Activated T-helper 1 cell treated with anti-CD3 and anti-CD28 coated beads, Interleukin-12 subunit alpha, Interleukin-12 subunit beta, Interleukin-2, Interleukin-4 antibody, amounts not matched to agents 30 ng/mL and 10 ng/mL and 1 ng/mL, durations not matched to agents 14 hours and 24 hours and 36 hours (primary cell): Measurements from ENCODE around the gene ZFP3. TPM values are rescaled to one million over a fixed set of nuclear protein-coding genes. Genes with fewer than 3 reads are reported as not detected.
"Not testable (repeated sequence)": the region's sequence is repeated elsewhere in the genome, so short reads cannot be mapped to it uniquely, and the experiment has no call there.

Experiments used
- DNase-seq: peaks from one replicate; pipeline ENCODE4 v3.0.0; 2021; ENCODE audit warnings: low spot score
- H3K27ac Mint-ChIP-seq: one replicate; pipeline ENCODE4 v1.8.0; 2021; ENCODE audit warnings: mild to moderate bottlenecking, mixed read lengths
- H3K27me3 Mint-ChIP-seq: one replicate; pipeline ENCODE4 v1.8.0; 2022; ENCODE audit warnings: mild to moderate bottlenecking, moderate library complexity, mixed read lengths; ENCODE audit not compliant: insufficient read depth
- H3K36me3 Mint-ChIP-seq: one replicate; pipeline ENCODE4 v1.8.0; 2021; ENCODE audit warnings: low read depth, mixed read lengths
- H3K4me1 Mint-ChIP-seq: one replicate; pipeline ENCODE4 v1.8.0; 2021; ENCODE audit warnings: low read depth, mixed read lengths
- H3K4me3 Mint-ChIP-seq: one replicate; pipeline ENCODE4 v1.8.0; 2021; ENCODE audit warnings: mild to moderate bottlenecking, moderate library complexity, mixed read lengths
- H3K9me3 Mint-ChIP-seq: one replicate; pipeline ENCODE4 v1.8.0; 2021; ENCODE audit warnings: mixed read lengths
- intact Hi-C: fragments of 100-400 bp; cut with micrococcal nuclease; formaldehyde crosslinking; loops from one replicate; pipeline ENCODE4 v1.15.1; 2024
- total RNA-seq: library from RNA; stranded (reverse); gene quantifications from 2 replicates; pipeline ENCODE4 v1.2.3, GENCODE V29; 2022

ZFP3 gene
- total RNA-seq, 1 donor from 2014 or later, result 2.0 TPM

DNA sequence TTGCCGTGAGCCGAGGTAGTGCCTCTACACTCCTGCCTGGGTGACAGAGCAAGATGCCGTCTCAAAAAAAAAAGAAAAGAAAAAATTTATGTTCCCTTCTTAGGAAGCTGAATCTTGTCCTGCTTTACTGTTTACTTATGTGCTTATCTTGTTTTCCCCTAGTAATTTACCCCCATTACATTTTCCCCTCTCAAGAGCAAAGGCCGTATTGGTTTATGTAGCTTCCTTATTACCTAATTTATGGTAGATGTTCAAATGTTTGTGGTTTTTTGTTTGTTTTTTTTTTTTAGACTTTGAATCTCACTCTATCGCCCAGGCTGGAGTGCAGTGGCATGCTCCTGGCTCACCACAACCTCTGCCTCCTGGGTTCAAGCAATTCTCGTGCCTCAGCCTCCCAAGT lies 32.8 kb upstream of the ZFP3 start:
- Mint-ChIP-seq H3K4me3 (no peak overlapping the region), H3K9me3 (no peaks in the 10 kb centered on the region), H3K4me1 (peaks cover 52% of the 10 kb centered on the region), H3K36me3 (peaks cover 23% of the 10 kb centered on the region), H3K27me3 (no peaks in the 10 kb centered on the region), H3K27ac (peak overlapping the region; percentile 50)
- intact Hi-C loops, result loop anchor here (5.0 kb wide), 1 partner anchor 138 kb away; no protein-coding TSS in a partner anchor
- DNase-seq, result no peak

DNA sequence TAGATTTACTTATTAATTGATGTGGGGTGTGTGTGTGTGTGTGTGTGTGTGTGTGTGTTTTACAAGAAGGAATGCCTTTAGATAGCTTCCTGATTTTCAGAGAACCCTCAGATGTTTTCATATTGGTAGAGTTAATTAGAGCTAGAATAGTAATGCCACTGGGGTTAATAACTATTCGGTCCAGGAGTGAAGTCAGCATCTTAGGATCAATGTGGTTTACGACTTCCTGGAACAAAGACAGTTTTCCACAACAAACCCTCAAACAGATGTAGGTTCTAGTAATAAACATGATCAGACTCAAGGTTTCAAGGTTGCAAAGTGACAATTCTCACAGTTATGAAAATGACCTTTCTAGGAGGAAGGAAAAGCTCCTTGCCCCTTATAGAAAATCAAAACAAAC lies 30.8 kb upstream of the ZFP3 start:
- Mint-ChIP-seq H3K4me1 (peaks cover 45% of the 10 kb centered on the region), H3K36me3 (peaks cover 18% of the 10 kb centered on the region), H3K9me3 (no peaks in the 10 kb centered on the region), H3K27ac (peak overlapping the region; percentile 75), H3K27me3 (no peaks in the 10 kb centered on the region), H3K4me3 (peak overlapping the region; percentile 35)
- DNase-seq, result no peak
- intact Hi-C loops, result loop anchor here (2.0 to 5.0 kb wide), 2 partner anchors 17 to 140 kb away; no protein-coding TSS in a partner anchor

DNA sequence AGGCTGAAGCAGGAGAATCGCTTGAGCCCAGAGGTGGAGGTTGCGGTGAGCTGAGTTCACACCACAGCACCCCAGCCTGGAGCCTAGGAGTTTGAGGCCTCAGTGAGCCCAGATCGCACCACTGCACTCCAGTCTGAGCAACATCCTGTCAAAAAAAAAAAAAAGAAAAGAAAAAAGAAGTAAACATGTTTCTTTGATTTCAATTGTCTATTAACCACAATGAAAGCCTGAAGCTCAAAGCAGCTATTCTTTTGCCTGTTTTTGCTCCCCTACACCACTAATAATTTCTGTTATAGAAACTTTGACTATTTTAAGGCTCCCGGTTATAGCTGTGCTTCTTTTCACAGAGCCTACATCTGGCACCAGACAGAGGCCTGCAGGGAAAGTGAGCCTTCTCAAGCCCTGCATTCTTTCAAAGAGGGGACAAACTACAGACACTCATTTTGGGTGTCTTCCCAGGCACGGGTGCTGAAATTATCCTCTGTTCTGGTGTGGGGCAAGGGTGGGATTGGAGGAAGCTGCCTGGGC lies 28.9 kb upstream of the ZFP3 start:
- Mint-ChIP-seq H3K4me3 (peak overlapping the region; percentile 51), H3K27ac (peak overlapping the region; percentile 83), H3K27me3 (no peaks in the 10 kb centered on the region), H3K4me1 (peaks cover 31% of the 10 kb centered on the region), H3K9me3 (no peaks in the 10 kb centered on the region), H3K36me3 (peaks cover 18% of the 10 kb centered on the region)
- DNase-seq, result peak; percentile 41
- intact Hi-C loops, result loop anchor here (5.0 kb wide), 1 partner anchor 142 kb away; no protein-coding TSS in a partner anchor

DNA sequence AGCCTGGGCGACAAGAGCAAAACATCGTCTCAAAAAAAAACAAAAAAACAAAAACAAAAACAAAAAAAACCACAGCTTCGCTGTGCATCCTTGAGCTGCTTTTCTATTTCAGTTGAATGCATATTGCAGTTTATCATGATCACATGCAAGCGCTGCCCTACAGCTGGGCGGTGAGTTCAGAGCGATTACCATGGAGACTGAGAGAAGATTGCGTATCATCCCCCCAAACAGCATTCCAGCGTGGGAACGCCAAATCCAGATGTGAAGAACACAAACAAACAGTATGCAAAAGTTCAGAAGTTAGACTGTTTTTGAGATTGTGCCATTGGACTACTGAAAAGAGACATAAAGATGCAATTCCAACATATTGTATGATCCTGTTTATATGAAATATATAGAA lies 28.0 kb upstream of the ZFP3 start:
- Mint-ChIP-seq H3K27me3 (no peaks in the 10 kb centered on the region), H3K4me3 (no peak overlapping the region), H3K9me3 (no peaks in the 10 kb centered on the region), H3K36me3 (peaks cover 19% of the 10 kb centered on the region), H3K27ac (no peak overlapping the region), H3K4me1 (peaks cover 23% of the 10 kb centered on the region)
- intact Hi-C loops, result no loop called here
- DNase-seq, result no peak

DNA sequence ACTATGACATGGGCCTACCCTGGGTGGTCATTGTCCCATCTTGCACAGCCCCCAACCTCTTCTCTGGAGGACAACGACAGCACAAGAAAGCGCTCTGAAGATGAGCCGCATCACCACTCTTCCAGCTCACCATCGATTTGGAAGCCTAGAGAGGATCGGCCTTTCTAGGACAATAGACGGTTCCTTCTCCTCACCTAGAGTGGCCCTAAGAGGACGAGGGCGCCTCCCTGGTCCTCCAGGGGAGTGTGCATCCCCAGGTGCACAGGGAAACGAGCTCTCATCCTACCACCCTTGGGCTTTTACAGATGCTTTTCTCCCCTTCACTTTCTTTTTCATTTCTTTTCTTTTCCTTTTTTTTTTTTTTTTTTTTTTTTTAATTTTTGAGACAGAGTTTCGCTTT lies 22.7 kb upstream of the ZFP3 start:
- intact Hi-C loops, result no loop called here
- DNase-seq, result no peak
- no peaks in the 10 kb centered on the region for H3K4me1 Mint-ChIP-seq
- H3K27ac Mint-ChIP-seq, result no peak overlapping the region
- peaks cover 13% of the 10 kb centered on the region for H3K36me3 Mint-ChIP-seq
- H3K4me3 Mint-ChIP-seq, result no peak overlapping the region
- no peaks in the 10 kb centered on the region for H3K9me3 Mint-ChIP-seq
- H3K27me3 Mint-ChIP-seq, result no peaks in the 10 kb centered on the region

DNA sequence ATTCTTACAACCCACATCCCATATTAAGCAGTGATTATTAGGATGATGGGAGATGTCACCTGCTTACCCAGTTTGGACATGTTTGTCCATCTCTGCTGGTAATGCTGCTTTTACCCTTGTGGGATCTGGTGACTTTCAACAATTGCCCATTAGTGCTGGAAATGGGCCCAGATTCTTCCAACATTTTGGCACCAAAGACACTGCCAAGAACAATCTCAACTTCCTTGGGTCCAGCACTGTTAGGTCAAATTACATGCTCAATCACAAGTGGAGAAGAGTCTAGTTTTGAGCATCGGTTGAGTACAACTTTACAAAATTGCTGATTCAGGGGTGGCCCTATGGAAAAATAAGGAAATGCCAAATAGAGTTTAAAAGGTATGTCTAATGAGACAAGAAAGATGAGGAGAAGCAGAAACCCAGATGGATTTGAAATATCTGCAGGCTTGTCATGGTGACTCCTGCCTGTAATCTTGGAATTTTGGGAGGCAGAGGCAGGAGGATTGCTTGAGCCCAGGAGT lies 13.0 kb upstream of the ZFP3 start:
- Mint-ChIP-seq H3K27ac (peak overlapping the region; percentile 30), H3K4me3 (no peak overlapping the region), H3K4me1 (peaks cover 9% of the 10 kb centered on the region), H3K9me3 (no peaks in the 10 kb centered on the region), H3K27me3 (peaks cover 4% of the 10 kb centered on the region), H3K36me3 (no peaks in the 10 kb centered on the region)
- DNase-seq, result no peak
- intact Hi-C loops, result no loop called here

DNA sequence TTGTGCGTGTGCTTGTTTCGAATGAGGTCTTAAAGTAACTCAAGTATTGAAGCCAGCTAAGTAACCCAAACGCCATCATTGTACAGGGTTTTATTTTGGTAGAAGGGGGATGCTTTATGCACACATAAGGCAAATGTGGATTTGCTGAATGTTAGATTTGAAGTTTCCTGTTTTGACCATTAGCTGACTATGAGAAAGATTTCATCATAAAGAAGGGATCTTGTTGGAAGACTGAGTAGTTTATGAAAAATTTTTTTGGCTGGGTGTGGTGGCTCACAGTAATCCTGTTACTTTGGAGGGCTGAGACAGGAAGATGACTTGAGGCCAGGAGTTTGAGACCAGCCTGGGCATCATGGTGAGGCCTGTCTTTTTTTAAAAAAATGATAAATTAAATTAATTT lies 10.0 kb upstream of the ZFP3 start:
- Mint-ChIP-seq H3K27me3 (peaks cover 2% of the 10 kb centered on the region), H3K36me3 (no peaks in the 10 kb centered on the region), H3K4me1 (peaks cover 2% of the 10 kb centered on the region), H3K4me3 (no peak overlapping the region), H3K9me3 (no peaks in the 10 kb centered on the region), H3K27ac (no peak overlapping the region)
- intact Hi-C loops, result no loop called here
- DNase-seq, result no peak

DNA sequence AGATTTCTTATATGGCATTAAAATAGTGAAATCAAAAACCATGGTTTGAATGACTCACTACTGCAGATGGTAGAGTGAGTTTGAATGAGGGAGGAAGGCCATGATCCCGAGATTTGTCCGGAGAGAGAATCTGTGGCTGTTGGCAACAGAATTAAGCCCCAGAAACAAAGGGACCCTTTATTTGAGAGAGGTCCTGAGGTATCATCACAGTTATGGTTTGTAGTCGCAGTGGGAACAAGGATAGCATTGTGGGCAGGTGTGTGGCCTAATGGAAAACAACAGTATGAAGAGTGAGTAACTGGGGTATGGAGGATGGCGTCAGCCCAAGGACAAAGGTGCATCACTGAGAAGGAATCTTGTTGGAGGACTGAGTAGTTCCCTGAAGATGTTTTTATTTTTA lies 8.5 kb upstream of the ZFP3 start:
- H3K36me3 Mint-ChIP-seq, result no peaks in the 10 kb centered on the region
- intact Hi-C loops, result no loop called here
- H3K27ac Mint-ChIP-seq, result no peak overlapping the region
- peaks cover 1% of the 10 kb centered on the region for H3K27me3 Mint-ChIP-seq
- no peaks in the 10 kb centered on the region for H3K9me3 Mint-ChIP-seq
- no peak for DNase-seq
- H3K4me1 Mint-ChIP-seq, result no peaks in the 10 kb centered on the region
- H3K4me3 Mint-ChIP-seq, result no peak overlapping the region

DNA sequence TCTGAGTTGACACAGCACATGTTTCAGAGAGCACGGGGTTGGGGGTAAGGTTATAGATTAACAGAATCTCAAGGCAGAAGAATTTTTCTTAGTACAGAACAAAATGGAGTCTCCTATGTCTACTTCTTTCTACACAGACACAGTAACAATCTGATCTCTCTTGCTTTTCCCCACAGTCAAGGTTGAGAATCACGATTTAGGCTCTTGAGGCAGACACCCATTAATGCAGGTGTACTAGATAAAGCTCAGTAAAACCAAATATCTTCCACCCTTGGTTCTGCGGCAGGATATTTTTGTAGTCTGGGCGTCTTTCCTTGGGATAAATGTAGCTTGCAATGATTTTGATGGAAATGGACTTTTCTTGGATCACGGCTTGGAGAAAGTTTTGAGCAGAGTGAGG lies 2.8 kb upstream of the ZFP3 start:
- H3K36me3 Mint-ChIP-seq, H3K27ac Mint-ChIP-seq, H3K27me3 Mint-ChIP-seq, DNase-seq: not testable (repeated sequence)
- Mint-ChIP-seq H3K4me1 (peaks cover 17% of the 10 kb centered on the region), H3K4me3 (peak overlapping the region; percentile 5), H3K9me3 (peaks cover 15% of the 10 kb centered on the region)
- intact Hi-C loops, result loop anchor here (5.0 kb wide), 1 partner anchor 43 kb away; no protein-coding TSS in a partner anchor

DNA sequence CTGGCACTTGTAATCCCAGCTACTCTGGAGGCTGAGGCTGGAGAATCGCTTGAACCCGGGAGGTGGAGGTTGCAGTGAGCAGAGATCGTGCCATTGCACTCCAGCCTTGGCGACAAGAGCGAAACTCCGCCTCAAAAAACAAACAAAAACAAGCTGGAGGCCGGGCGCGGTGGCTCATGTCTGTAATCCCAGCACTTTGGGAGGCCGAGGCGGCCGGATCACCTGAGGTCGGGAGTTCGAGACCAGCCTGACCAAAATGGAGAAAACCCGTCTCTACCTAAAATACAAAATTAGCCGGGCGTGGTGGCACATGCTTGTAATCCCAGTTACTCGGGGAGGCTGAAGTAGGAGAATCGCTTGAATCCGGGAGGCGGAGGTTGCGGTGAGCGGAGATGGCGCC lies 992 bp upstream of the ZFP3 start:
- intact Hi-C loops, result loop anchor here (5.0 kb wide), 1 partner anchor 45 kb away; no protein-coding TSS in a partner anchor
- Mint-ChIP-seq H3K36me3 (peaks cover 15% of the 10 kb centered on the region), H3K9me3 (peaks cover 23% of the 10 kb centered on the region), H3K4me3 (peak overlapping the region; percentile 81), H3K27ac (peak overlapping the region; percentile 86), H3K4me1 (peaks cover 17% of the 10 kb centered on the region)
- H3K27me3 Mint-ChIP-seq, DNase-seq: not testable (repeated sequence)

DNA sequence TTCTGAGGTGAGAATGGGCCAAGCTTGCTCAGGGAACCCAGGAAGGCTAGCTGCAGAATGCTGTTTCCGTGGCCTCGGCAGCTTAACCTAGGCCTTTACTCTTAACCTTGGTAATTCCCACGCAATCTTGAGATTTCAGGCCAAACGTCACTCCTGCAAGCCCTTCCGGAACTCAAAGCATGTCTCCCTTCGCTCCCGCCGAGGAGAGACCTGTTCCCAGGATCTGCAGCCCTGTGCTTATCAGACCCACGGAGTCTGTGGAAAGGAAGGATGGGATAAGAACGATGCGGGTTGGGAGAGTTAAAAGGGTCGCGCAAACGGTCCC lies 524 bp upstream of the ZFP3 start:
- no peak for DNase-seq
- Mint-ChIP-seq H3K4me1 (peaks cover 17% of the 10 kb centered on the region), H3K9me3 (peaks cover 25% of the 10 kb centered on the region), H3K27me3 (peaks cover 2% of the 10 kb centered on the region), H3K36me3 (peaks cover 16% of the 10 kb centered on the region), H3K27ac (peak overlapping the region; percentile 86), H3K4me3 (peak overlapping the region; percentile 81)
- intact Hi-C loops, result loop anchor here (1.0 to 5.0 kb wide), 3 partner anchors 34 to 114 kb away; partner anchors contain the start of genes ZNF232 and ZNF594

DNA sequence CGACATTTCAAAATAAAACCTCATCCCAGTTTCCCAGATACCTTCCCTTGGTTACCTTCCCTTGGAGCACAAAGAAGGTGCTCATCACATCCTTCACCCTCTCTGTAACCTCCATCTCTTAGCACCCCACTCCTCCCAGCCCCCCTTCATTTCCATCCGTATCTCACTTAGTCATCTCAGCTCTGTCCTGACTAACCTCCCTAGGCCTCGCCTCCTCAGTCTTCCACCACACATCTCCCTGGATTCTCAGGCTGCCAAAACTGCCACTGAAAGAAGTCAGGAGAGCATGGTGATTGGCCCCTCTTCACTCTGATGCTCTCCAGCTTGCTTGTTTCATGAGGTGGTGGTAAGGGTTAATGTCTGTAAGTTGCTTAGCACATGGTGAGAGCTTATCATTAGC lies 2.3 kb downstream of the ZFP3 start:
- DNase-seq, result no peak
- Mint-ChIP-seq H3K27me3 (peaks cover under 1% of the 10 kb centered on the region), H3K4me1 (peaks cover 17% of the 10 kb centered on the region), H3K36me3 (peaks cover 27% of the 10 kb centered on the region), H3K27ac (no peak overlapping the region), H3K4me3 (no peak overlapping the region), H3K9me3 (peaks cover 44% of the 10 kb centered on the region)
- intact Hi-C loops, result no loop called here

DNA sequence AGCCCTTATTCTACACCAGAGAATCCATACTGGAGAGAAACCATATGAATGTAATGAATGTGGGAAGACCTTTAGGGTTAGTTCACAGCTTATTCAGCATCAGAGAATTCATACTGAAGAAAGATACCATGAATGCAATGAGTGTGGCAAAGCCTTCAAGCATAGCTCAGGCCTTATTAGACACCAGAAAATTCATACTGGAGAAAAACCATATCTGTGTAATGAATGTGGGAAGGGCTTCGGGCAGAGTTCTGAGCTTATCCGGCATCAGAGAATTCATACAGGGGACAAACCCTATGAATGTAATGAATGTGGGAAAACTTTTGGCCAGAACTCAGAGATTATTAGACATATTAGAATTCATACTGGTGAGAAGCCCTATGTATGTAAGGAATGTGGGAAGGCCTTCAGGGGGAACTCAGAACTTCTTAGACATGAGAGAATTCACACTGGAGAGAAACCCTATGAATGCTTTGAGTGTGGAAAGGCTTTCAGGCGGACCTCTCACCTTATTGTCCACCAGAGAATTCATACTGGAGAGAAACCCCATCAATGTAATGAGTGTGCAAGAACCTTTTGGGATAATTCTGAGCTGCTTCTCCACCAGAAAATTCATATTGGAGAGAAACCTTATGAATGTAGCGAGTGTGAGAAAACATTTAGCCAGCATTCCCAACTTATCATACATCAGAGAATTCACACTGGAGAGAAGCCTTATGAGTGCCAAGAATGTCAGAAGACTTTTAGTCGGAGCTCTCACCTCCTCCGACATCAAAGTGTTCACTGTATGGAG lies 14.1 kb downstream of the ZFP3 start:
- H3K36me3 Mint-ChIP-seq, result peaks cover 32% of the 10 kb centered on the region
- intact Hi-C loops, result no loop called here
- H3K4me3 Mint-ChIP-seq, result no peak overlapping the region
- H3K27ac Mint-ChIP-seq, result no peak overlapping the region
- no peak for DNase-seq
- H3K27me3 Mint-ChIP-seq, result peaks cover 7% of the 10 kb centered on the region
- peaks cover 85% of the 10 kb centered on the region for H3K9me3 Mint-ChIP-seq
- no peaks in the 10 kb centered on the region for H3K4me1 Mint-ChIP-seq
